GM19397 (cell line): ENCODE measurements around the gene SYNGR3.

Source experiments
- ATAC-seq: cut with Tn5 transposase; IDR thresholded peaks from one replicate; pipeline ENCODE4 v1.9.1; 2021; ENCODE audit warnings: mild to moderate bottlenecking, moderate library complexity; ENCODE audit not compliant: unreplicated experiment

SYNGR3 gene

DNA sequence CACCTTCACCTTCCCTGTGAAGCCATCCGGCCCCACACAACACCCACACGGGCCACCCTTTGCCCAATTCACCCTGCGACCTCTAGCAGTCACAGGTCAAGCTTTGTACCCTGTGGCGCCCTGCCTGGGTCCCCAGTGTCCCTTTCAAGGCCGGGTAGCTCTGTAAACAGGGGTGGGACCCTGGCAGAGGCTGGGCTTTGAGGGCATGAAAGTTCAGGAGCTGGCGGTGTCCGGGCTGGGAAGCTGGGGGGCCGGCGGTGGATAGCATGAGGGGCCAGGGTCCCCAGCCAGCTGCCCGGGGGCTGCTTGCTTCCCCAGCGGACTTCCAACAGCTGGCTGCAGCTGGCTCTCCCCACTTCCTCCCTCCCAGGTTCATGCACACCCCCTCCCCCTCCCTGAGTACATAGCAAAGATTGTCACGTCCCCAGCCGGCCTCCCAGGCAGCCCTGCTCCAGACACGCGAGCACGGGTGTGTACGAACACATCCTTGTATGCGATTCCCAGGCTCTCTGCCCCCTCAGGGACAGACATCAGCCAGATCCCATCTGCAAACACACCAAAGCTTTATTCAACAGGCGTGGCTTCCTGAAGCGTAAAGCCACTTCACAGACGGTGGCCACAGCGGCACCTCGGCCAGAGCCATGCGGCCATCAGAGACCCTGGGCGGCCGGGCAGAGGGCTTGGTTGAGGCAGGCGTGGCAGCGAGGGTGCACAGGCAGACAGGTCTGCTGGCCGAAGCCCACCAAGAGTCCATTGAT is 49.7 kb downstream of the SYNGR3 start:
- no peak for ATAC-seq

DNA sequence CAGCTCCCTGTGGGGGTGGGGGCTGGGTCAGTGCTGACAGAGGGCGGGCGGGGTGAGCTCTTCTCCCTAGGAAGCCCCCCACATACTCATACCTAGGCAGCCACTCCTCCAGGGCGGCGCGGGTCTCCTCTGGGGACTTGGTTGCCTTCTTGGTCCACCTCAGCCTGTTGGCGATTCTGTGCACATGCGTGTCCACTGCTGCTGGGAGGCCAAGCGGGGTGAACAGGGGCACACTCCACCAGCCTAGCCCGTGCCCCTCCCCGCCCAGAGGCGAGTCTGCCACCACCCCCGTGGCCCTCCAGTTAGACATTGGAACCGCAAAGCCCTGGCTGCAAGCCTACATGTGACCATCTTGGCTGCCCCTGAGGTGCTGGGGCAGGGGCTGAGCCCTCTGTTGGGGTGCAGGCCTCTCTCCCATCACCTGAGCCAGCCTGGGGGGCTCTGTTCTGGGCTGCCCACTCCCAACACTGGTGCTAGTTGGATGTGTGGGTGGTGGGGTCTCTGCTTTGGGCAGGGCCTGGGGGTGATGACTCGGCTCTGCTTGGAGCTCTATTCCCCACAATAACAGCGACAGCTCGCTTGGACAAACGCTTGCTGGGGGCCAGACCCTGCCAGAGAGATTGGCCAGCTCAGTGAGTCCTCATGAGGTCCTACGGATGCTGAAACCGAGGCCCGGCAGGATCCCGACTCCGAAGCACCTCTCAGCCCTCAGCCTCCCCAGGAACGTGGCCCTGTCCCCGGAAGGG is 50.4 kb downstream of the SYNGR3 start:
- no peak for ATAC-seq

DNA sequence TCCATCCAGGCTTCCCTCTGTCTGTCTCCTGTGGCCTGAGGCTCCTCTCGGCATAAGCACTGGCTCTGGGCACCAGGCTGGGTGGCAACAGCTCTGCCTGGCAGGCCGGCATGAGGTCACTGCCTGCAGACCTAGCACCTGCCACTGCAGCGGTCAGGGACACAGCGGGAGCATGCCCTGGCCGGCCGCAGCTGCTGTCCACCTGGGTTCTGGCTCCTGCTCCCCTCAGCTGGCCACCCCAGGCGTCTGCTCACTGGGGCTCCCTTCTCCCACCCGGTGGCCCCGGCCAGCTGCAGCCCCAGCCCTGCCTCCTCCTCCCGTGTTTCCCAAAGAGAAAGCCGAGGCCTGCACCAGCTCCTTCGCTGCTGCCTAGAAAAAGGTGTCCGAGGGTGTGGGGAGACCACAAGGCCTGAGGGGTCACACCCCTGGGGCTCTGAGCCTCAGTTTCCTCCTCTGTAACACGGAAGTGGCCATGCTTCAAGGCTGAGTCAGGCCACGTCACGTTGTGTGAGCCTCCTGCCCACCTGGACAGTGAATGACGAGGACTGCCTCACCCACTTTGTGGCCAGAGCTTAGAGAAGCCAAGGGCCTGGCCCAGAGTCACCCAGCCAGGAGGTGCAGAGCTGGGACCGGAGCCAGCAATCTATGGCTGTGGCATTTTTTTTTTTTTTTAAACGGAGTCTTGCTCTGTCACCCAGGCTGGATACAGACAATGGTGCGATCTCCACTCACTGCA is 51.2 kb downstream of the SYNGR3 start:
- no peak for ATAC-seq

DNA sequence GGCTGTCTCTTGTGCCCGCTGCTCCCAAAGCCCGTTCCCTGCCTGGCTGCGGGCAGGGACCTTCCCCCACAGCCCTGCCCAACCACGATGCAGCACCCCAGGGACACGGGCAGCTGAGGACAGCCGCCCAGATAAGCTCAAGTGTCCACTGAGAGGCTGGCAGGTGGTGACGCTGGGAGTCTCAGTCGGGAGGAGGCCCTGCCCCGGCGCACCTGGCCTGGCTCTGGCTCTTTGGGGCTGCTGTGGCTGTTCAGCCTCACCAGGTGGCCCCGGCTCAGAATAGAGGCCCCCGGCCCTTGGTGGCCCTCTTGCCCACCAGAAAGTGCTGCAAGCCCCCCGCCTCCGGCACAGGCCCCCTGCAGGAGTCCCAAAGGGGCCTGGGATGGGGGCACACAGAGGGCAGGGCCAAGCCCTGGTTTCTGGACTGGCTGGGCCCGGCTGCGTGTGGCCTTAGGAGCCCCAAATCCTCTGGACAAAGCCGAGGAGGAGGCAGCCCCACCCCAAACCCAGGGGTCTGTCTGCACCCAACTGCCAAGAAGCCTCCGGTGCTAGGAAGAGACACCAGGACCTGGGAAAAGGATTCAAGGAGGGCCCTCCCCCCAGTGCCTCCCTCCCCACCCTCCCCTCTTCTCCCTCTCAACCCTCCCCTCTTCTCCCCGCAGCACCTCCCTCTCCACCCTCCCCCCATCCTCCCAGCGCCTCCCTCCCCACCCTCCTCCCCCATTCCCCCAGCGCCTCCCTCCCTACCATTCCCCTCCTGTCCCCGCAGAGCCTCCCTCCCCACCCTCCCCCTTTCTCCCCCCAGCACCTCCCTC is 52.6 kb downstream of the SYNGR3 start:
- ATAC-seq = no peak

DNA sequence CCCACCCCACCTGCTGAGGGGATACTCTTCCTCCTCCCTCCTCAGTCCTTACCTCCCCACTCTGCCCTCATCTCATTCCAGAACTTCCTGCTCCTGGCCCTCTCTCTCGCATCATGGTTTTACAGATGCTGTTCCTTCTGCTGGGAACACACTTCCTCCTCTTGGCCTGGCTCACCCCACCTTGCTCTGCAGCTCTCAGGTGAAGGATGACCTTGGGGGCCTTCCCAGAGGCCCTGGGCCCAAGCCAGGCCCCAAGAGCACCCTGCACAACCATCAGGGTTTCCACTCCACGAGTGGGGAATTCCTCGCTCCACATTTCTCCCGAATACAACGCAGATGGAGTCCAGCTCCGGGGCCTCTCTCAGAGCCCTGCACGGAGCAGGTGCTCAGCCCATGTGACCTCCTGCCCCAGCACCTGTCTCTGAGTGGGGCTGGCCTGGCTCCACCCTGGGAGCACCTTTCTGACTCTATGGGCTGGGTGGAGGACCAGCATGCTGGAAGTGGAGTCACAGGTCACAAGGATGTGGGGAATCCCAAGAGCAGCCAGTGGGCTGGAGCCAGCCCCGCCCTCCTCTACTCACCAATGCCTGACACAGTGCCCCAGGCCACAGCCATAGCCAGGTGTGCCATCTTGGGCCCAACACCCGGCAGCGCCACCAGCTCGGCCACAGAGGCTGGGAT is 53.4 kb downstream of the SYNGR3 start:
- ATAC-seq = no peak
